ENCODE results near the gene NT5M.

NT5M gene

DNA sequence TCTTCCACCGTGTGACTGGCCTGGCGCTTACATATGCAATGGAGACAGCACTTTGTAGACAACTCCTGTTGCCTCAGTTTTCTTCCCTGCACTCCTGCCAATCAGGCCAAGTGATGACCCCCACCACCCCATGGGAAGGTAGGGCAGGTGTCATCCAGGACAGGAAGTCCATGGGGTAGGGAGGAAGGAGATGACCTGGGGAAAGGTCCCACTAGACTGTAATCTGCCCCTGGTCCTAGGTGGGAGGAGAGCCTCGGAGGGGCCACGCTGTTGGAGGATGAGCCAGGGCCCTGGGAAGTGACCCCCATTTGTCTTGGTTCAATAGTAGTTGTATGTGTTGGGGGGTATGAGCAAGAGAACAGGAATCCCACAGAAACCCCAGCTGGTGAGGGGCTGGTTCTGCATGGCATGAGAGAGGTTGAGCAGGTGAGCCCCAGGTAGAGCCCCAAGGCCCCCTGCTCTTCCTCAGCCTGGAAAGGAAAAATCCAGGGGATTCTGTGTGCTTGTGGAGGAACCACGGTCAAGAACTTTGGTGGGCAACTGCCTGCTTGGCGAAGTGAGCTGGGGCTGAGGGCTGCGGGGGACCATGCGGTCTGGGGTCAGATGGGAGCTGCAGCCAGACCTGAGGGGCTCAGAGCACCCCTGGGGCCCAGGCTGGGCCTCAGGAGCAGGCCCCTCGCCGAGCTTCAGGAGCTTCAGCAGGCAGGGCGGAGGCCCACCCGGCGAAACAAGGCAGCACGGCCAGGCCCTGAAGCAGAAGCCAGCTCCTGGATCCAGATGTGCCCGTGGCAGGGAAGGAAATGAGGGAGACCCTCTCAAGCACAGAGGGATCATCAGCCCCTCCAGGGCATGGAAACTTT is 50.7 kb downstream of the NT5M start:
- Histone ChIP-seq H3K36me3 (ENCODE audit: control insufficient read depth in 5 of 5, insufficient read depth in 5 of 5, low read length in 5 of 5) (no peaks in the 10 kb centered on the region), H3K9ac (ENCODE audit: low read length in 5 of 5) (no peak overlapping the region), H3K27me3 (ENCODE audit: control insufficient read depth in 5 of 5, insufficient read depth in 4 of 5, low read length in 5 of 5) (no peaks in the 10 kb centered on the region), H3K27ac (ENCODE audit: low read depth, low read length) (no peak overlapping the region), H3K4me3 (ENCODE audit: low read depth in 1 of 5, low read length in 5 of 5) (no peak overlapping the region), H3K9me3 (ENCODE audit: control insufficient read depth in 5 of 5, low read length in 5 of 5) (no peaks in the 10 kb centered on the region), H3K4me1 (ENCODE audit: control insufficient read depth in 5 of 5, insufficient read depth in 5 of 5, low read length in 5 of 5) (peaks cover 2 to 30% (median 22%) of the 10 kb centered on the region in 5 donors)

DNA sequence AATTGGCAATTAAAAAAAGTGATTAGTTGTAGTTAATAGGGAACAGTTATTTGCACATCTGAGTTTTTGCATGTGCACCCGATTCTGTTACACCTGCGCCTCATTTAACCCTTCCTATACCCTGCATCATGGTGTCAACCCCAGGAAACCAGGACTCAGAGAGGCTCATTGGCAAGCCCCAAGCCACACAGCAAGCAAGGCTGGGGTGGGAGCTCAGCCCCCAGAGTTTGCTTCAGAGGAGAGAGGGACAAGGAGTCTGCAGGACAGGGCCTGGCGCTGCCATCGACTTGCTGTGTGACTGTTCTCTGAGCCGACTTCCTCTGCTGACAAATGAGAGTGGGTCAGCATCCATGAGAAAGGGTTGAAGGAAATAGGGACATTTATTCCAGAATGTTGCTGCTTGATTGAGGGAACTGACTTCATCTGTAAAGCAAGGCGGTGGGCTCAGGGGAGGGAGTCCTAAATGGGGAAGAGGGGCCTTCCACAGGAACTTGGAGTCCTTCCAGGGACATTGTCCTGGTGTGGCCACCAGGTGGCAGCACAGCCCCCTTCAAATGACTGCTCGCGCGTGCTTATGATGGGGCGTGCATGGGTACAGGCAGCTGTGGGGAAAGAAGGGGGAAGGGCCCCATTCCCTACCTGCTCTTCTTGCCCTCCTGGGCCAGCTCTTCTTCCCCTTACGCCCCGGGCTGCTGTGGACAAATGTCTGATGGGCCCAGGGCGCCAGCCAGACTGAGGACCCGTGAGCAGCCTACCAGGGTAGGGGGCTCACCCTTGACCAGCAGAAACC is 51.6 kb downstream of the NT5M start:
- Histone ChIP-seq H3K27me3 (ENCODE audit: control insufficient read depth in 5 of 5, insufficient read depth in 4 of 5, low read length in 5 of 5) (no peaks in the 10 kb centered on the region), H3K9me3 (ENCODE audit: control insufficient read depth in 5 of 5, low read length in 5 of 5) (peaks cover 0 to 6% (median 0%) of the 10 kb centered on the region in 5 donors), H3K27ac (ENCODE audit: low read depth, low read length) (no peak overlapping the region), H3K4me3 (ENCODE audit: low read depth in 1 of 5, low read length in 5 of 5) (no peak overlapping the region), H3K4me1 (ENCODE audit: control insufficient read depth in 5 of 5, insufficient read depth in 5 of 5, low read length in 5 of 5) (peaks cover 2 to 30% (median 23%) of the 10 kb centered on the region in 5 donors), H3K9ac (ENCODE audit: low read length in 5 of 5) (no peak overlapping the region), H3K36me3 (ENCODE audit: control insufficient read depth in 5 of 5, insufficient read depth in 5 of 5, low read length in 5 of 5) (no peaks in the 10 kb centered on the region)

DNA sequence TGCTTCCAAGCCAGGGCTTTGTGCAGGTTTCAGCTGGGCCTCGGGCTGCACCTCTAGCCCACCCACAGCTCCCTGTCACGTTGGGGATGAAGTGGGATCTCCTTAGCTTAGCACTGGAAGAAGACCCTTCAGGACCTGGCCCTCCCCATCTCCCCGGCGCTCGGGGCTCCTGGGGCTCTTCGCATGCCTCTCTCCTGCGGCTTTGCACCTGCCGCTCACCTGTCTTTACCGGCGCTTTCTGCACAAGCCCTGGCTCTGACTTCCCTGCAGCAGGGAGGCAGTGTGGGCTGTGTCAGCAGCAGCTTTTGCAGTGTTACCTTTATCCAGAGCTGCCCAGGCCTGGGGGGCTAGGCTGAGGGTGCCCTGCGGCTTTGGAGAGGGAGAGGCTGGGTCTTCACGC is 52.3 kb downstream of the NT5M start:
- H3K36me3 ChIP-seq (ENCODE audit: control insufficient read depth in 5 of 5, insufficient read depth in 5 of 5, low read length in 5 of 5), result no peaks in the 10 kb centered on the region
- H3K9ac ChIP-seq (ENCODE audit: low read length in 5 of 5), result no peak overlapping the region
- peaks cover 0 to 6% (median 0%) of the 10 kb centered on the region in 5 donors for H3K9me3 ChIP-seq (ENCODE audit: control insufficient read depth in 5 of 5, low read length in 5 of 5)
- no peak overlapping the region for H3K27ac ChIP-seq (ENCODE audit: low read depth, low read length)
- H3K27me3 ChIP-seq (ENCODE audit: control insufficient read depth in 5 of 5, insufficient read depth in 4 of 5, low read length in 5 of 5), result no peaks in the 10 kb centered on the region
- peaks cover 2 to 30% (median 23%) of the 10 kb centered on the region in 5 donors for H3K4me1 ChIP-seq (ENCODE audit: control insufficient read depth in 5 of 5, insufficient read depth in 5 of 5, low read length in 5 of 5)
- H3K4me3 ChIP-seq (ENCODE audit: low read depth in 1 of 5, low read length in 5 of 5), result no peak overlapping the region

DNA sequence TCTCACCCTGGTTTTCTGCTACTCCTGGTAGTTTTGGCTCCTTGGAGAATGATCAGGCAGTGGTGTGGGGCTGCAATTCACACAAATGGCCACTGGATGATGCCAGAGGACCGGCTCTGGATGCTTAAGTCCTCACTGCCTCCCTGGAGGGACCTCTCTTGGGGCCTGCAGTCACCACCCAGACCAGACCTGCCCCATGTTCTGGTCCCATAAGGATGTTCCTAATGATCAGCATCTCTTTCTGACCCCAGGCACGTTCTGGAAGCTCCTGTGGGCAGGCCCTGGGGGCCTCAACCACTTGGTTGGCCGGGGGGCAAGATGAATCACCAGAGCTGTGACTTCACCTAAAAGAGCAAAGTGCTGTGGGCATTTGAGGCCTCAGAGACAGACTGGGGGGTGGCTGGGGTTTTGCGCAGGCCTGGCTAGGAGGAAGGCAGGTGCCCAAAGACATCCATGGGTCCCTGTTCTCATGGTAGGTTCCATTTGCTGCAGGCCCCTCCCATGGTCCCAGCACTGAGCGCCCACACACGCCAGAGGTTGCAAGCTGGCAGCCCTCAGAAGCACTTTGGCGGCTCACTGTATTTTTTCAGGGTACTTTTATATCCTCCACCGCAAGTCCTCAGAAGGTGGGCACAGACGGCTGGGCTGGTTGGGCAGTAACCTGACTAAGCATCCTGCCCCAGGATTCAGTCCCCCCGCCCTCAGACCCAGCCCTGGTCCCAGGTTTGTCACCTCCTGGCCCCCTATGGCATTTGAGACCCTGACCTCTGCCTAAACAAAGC is 53.2 kb downstream of the NT5M start:
- no peak overlapping the region for H3K4me3 ChIP-seq (ENCODE audit: low read depth in 1 of 5, low read length in 5 of 5)
- peaks cover 2 to 30% (median 23%) of the 10 kb centered on the region in 5 donors for H3K4me1 ChIP-seq (ENCODE audit: control insufficient read depth in 5 of 5, insufficient read depth in 5 of 5, low read length in 5 of 5)
- no peaks in the 10 kb centered on the region for H3K27me3 ChIP-seq (ENCODE audit: control insufficient read depth in 5 of 5, insufficient read depth in 4 of 5, low read length in 5 of 5)
- peaks cover 0 to 6% (median 3%) of the 10 kb centered on the region in 5 donors for H3K9me3 ChIP-seq (ENCODE audit: control insufficient read depth in 5 of 5, low read length in 5 of 5)
- H3K9ac ChIP-seq (ENCODE audit: low read length in 5 of 5), result no peak overlapping the region
- H3K27ac ChIP-seq (ENCODE audit: low read depth, low read length), result no peak overlapping the region
- H3K36me3 ChIP-seq (ENCODE audit: control insufficient read depth in 5 of 5, insufficient read depth in 5 of 5, low read length in 5 of 5), result no peaks in the 10 kb centered on the region

DNA sequence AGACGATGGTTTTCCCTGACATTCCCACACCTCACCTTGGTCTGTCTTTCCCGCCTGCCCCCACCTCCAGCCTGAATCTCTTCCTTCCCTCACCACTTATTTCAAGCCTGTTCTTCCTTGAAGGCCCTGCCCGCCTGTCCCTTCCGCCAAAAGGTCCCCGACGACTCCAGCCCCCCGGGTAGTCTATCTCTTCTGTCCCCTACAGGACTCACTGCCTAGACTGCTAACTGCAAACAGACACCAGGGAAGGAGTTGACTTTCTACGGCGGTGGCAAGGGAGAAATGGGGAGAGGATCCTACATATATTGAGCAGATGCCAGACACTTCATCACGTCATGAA is 53.7 kb downstream of the NT5M start:
- Histone ChIP-seq H3K27me3 (ENCODE audit: control insufficient read depth in 5 of 5, insufficient read depth in 4 of 5, low read length in 5 of 5) (no peaks in the 10 kb centered on the region), H3K36me3 (ENCODE audit: control insufficient read depth in 5 of 5, insufficient read depth in 5 of 5, low read length in 5 of 5) (no peaks in the 10 kb centered on the region), H3K9ac (ENCODE audit: low read length in 5 of 5) (no peak overlapping the region), H3K9me3 (ENCODE audit: control insufficient read depth in 5 of 5, low read length in 5 of 5) (peaks cover 0 to 6% (median 3%) of the 10 kb centered on the region in 5 donors), H3K4me3 (ENCODE audit: low read depth in 1 of 5, low read length in 5 of 5) (no peak overlapping the region), H3K4me1 (ENCODE audit: control insufficient read depth in 5 of 5, insufficient read depth in 5 of 5, low read length in 5 of 5) (peaks cover 5 to 32% (median 24%) of the 10 kb centered on the region in 5 donors), H3K27ac (ENCODE audit: low read depth, low read length) (no peak overlapping the region)

DNA sequence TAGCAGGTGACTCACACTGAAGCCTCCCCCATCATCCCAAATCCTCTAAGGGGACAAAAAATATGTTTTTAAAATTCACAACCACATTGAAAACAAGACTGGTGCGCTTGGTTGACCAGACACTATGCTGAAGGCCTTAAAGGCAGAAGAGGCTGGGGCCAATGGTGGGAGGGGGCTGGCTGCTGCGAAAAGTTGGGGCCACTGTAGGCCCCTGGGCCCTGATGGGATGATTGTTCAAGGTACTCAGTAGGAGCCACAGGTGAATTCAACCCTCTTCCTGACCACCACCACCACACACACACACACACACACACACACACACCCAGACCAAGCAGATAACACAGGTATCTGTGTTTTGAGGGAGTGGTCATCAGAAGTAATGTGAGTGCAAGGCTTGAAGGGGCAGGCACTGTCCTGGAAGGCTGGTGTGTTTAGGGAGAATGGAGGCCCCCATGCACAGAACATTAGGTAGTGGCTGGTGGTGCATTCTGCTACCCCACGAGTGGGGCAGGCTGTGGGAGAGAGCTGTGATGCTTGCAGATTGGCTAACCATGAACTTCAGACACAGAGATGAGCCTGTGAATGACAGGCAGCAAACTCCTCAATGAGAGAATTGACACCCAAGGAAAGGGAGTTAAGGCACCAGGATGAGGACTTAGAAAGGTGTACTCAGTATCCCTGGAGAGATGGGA is 55.0 kb downstream of the NT5M start:
- Histone ChIP-seq H3K27me3 (ENCODE audit: control insufficient read depth in 5 of 5, insufficient read depth in 4 of 5, low read length in 5 of 5) (no peaks in the 10 kb centered on the region), H3K4me3 (ENCODE audit: low read depth in 1 of 5, low read length in 5 of 5) (no peak overlapping the region), H3K27ac (ENCODE audit: low read depth, low read length) (peak overlapping the region; percentile 41), H3K36me3 (ENCODE audit: control insufficient read depth in 5 of 5, insufficient read depth in 5 of 5, low read length in 5 of 5) (no peaks in the 10 kb centered on the region), H3K9me3 (ENCODE audit: control insufficient read depth in 5 of 5, low read length in 5 of 5) (peaks cover 0 to 6% (median 3%) of the 10 kb centered on the region in 5 donors), H3K4me1 (ENCODE audit: control insufficient read depth in 5 of 5, insufficient read depth in 5 of 5, low read length in 5 of 5) (peaks cover 6 to 37% (median 27%) of the 10 kb centered on the region in 5 donors), H3K9ac (ENCODE audit: low read length in 5 of 5) (no peak overlapping the region)

DNA sequence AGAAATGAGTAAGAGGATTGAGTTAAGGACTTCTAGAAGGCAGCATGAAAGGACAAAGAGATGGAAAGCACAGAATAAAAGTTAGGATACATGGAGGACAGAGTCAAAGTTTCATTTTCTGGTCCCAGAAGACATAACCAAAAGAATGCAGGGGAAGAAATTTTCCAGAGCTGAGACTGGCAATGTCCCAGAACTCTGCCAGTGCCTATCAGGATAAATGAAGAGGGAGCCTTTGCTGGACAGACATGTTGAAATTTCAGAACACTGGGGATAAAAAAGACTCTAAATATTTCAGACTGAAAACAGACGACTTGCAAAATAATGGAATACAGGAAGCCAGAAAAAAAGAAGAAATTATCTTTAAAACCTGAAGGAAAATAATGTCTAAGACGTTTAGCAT is 55.7 kb downstream of the NT5M start:
- Histone ChIP-seq H3K4me1 (ENCODE audit: control insufficient read depth in 5 of 5, insufficient read depth in 5 of 5, low read length in 5 of 5) (peaks cover 6 to 44% (median 29%) of the 10 kb centered on the region in 5 donors), H3K36me3 (ENCODE audit: control insufficient read depth in 5 of 5, insufficient read depth in 5 of 5, low read length in 5 of 5) (no peaks in the 10 kb centered on the region), H3K4me3 (ENCODE audit: low read depth in 1 of 5, low read length in 5 of 5) (no peak overlapping the region), H3K27ac (ENCODE audit: low read depth, low read length) (peak overlapping the region; percentile 41), H3K9ac (ENCODE audit: low read length in 5 of 5) (no peak overlapping the region), H3K9me3 (ENCODE audit: control insufficient read depth in 5 of 5, low read length in 5 of 5) (peaks cover 0 to 6% (median 3%) of the 10 kb centered on the region in 5 donors), H3K27me3 (ENCODE audit: control insufficient read depth in 5 of 5, insufficient read depth in 4 of 5, low read length in 5 of 5) (no peaks in the 10 kb centered on the region)

DNA sequence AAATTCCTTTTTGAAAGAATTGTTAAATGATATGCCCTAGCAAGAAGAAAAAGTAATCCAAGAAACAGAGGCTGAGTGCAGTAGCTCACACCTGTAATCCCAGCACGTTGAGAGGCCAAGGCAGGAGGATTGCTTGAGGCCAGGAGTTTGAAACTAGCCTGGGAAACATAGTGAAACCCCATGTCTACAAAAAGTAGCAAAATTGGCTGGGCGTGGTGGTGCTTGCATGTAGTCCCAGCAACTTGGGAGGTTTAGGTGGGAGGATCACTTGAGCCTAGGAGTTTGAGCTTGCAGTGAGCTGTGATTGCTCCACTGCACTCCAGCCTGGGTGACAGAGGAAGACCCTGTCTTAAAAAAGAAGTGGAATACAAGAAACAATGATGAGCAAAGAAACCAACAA is 56.1 kb downstream of the NT5M start:
- Histone ChIP-seq H3K9me3 (ENCODE audit: control insufficient read depth in 5 of 5, low read length in 5 of 5) (peaks cover 0 to 6% (median 3%) of the 10 kb centered on the region in 5 donors), H3K4me3 (ENCODE audit: low read depth in 1 of 5, low read length in 5 of 5) (no peak overlapping the region), H3K9ac (ENCODE audit: low read length in 5 of 5) (no peak overlapping the region), H3K27ac (ENCODE audit: low read depth, low read length) (peak overlapping the region; percentile 41), H3K36me3 (ENCODE audit: control insufficient read depth in 5 of 5, insufficient read depth in 5 of 5, low read length in 5 of 5) (no peaks in the 10 kb centered on the region), H3K27me3 (ENCODE audit: control insufficient read depth in 5 of 5, insufficient read depth in 4 of 5, low read length in 5 of 5) (no peaks in the 10 kb centered on the region), H3K4me1 (ENCODE audit: control insufficient read depth in 5 of 5, insufficient read depth in 5 of 5, low read length in 5 of 5) (peaks cover 6 to 48% (median 33%) of the 10 kb centered on the region in 5 donors)

DNA sequence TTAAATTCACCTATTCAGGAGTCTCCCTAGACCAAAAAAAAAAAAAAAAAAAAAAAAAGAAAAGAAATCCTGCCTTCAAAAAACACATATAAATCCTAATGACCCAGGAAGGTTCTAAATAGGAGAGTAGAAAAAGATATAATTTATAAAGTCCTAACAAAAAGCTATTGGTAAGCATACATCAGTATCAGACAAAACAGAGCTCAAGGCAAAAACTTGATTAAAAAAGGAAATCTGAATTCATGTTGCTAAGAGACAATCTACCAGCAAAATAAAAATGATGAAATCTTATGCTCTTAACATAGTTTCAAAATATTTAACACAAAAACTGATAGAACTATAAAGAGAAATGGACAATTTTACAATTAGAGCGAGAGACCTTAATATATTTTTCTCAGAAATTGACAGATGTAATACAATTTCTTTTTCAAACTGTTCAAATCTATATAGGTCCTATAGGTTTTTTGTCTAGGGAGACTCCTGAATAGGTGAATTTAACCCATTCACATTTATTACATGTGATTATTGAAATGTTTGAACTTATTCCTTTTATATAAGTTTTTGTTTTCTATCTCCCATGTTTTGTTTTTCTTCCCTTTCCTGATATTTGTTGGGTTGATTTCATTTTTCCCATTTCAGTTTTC is 57.0 kb downstream of the NT5M start:
- H3K27ac ChIP-seq (ENCODE audit: low read depth, low read length), result no peak overlapping the region
- no peaks in the 10 kb centered on the region for H3K27me3 ChIP-seq (ENCODE audit: control insufficient read depth in 5 of 5, insufficient read depth in 4 of 5, low read length in 5 of 5)
- no peaks in the 10 kb centered on the region for H3K36me3 ChIP-seq (ENCODE audit: control insufficient read depth in 5 of 5, insufficient read depth in 5 of 5, low read length in 5 of 5)
- H3K4me3 ChIP-seq (ENCODE audit: low read depth in 1 of 5, low read length in 5 of 5), result no peak overlapping the region
- H3K9me3 ChIP-seq (ENCODE audit: control insufficient read depth in 5 of 5, low read length in 5 of 5), result peaks cover 0 to 6% (median 3%) of the 10 kb centered on the region in 5 donors
- no peak overlapping the region for H3K9ac ChIP-seq (ENCODE audit: low read length in 5 of 5)
- H3K4me1 ChIP-seq (ENCODE audit: control insufficient read depth in 5 of 5, insufficient read depth in 5 of 5, low read length in 5 of 5), result peaks cover 8 to 45% (median 34%) of the 10 kb centered on the region in 5 donors
